Measurements from ENCODE around the gene CTNNAL1. TPM values are rescaled to one million over a fixed set of nuclear protein-coding genes. Genes with fewer than 3 reads are reported as not detected.

Gene CTNNAL1
- total and polyA plus RNA-seq, 2 donors (not counting 1 experiment from before 2014, with no cell fraction given): 0.04 to 1.5 TPM

- intact Hi-C loops (cut with micrococcal nuclease): no loop called here
- POLR2A ChIA-PET: no interaction called here
- Histone ChIP-seq H3K9me3 (ENCODE audit: control extremely low read depth in 1 of 3, control insufficient read depth in 2 of 3, insufficient read depth in 1 of 3, low read length in 2 of 3) (no peaks in the 10 kb centered on the region), H3K79me2 (ENCODE audit: control insufficient read depth, insufficient read depth, low read length) (peaks cover 9% of the 10 kb centered on the region), H3K27ac (ENCODE audit: low read length in 2 of 2) (no peak overlapping the region), H3K4me1 (ENCODE audit: control insufficient read depth in 2 of 2, insufficient read depth in 2 of 2, low read length in 2 of 2) (peaks cover 8 to 9% of the 10 kb centered on the region in 2 donors), H3K27me3 (replicated peaks in 1 of 4; ENCODE audit: control extremely low read depth in 1 of 4, control insufficient read depth in 3 of 4, insufficient read depth in 4 of 4, low read length in 3 of 4) (no peaks in the 10 kb centered on the region), H3K9ac (ENCODE audit: low read length) (no peak overlapping the region), H3K4me2 (replicated peaks; ENCODE audit: low read depth, low read length, poor library complexity, severe bottlenecking) (no peak overlapping the region), H3K36me3 (replicated peaks in 1 of 2; ENCODE audit: control extremely low read depth in 1 of 2, control insufficient read depth in 1 of 2, extremely low read depth in 1 of 2, insufficient read depth in 2 of 2, low read length in 1 of 2) (peaks cover 0 to 58% of the 10 kb centered on the region in 2 experiments), H3K4me3 (ENCODE audit: control extremely low read depth in 1 of 5, extremely low read depth in 1 of 5, insufficient read depth in 1 of 5, low read depth in 2 of 5, low read length in 4 of 5) (no peak overlapping the region), H2AFZ (ENCODE audit: insufficient read depth, low read depth, low read length, poor library complexity, severe bottlenecking) (no peak overlapping the region), H4K20me1 (ENCODE audit: control insufficient read depth, insufficient read depth, low read length, poor library complexity, severe bottlenecking) (no peaks in the 10 kb centered on the region)
- H3K4me3 Mint-ChIP-seq: no peak overlapping the region
- no peaks in the 10 kb centered on the region for H3K9me3 Mint-ChIP-seq (ENCODE audit: insufficient read depth)
- WGBS (ENCODE audit: insufficient coverage): 100% methylated on average over 1 of the region's 2 CpGs
- peaks cover 9% of the 10 kb centered on the region for H3K4me1 Mint-ChIP-seq
- no peak for ATAC-seq (ENCODE audit: low read depth)
- TF ChIP-seq EZH2 (IDR thresholded peaks at IDR 0.05; ENCODE audit: borderline replicate concordance, insufficient read depth, low read depth, low read length, poor library complexity, severe bottlenecking): no peak
- no peak for TF ChIP-seq CTCF (IDR thresholded peaks at IDR 0.05)
- no peaks in the 10 kb centered on the region for H3K27me3 Mint-ChIP-seq
- no peak for DNase-seq
- CTCF ChIA-PET: no interaction called here
- H3K27ac Mint-ChIP-seq: no peak overlapping the region
Observed at GRCh38 chr9:108928386-108928785, 84.9 kb downstream of the CTNNAL1 start.

DNA sequence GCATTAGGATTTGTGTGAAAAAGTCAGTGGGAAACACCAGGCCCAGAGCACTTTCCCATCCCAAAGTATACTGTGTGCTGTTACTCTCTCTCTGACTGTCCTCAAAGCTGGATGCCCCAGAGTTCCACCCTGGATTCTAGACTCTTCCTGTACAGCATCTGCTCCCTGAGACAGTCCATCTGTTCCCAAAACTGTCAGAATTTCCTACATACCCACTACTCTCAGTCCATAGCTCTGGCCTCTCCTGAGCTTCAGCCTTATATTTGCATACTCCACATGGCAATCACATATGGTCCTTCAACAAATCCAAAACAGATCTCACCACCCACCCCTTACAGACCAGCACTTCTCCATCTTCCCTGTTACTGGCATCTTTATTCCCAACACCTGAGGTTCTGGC is 88.8 kb downstream of the CTNNAL1 start:
- no peak overlapping the region for H3K27ac ChIP-seq (ENCODE audit: low read length in 2 of 2)
- H4K20me1 ChIP-seq (ENCODE audit: control insufficient read depth, insufficient read depth, low read length, poor library complexity, severe bottlenecking): no peaks in the 10 kb centered on the region
- H3K27me3 ChIP-seq (replicated peaks in 1 of 4; ENCODE audit: control extremely low read depth in 1 of 4, control insufficient read depth in 3 of 4, insufficient read depth in 4 of 4, low read length in 3 of 4): no peaks in the 10 kb centered on the region
- no peak for TF ChIP-seq CTCF (IDR thresholded peaks at IDR 0.05)
- TF ChIP-seq EZH2 (IDR thresholded peaks at IDR 0.05; ENCODE audit: borderline replicate concordance, insufficient read depth, low read depth, low read length, poor library complexity, severe bottlenecking): no peak
- Mint-ChIP-seq H3K9me3 (ENCODE audit: insufficient read depth) (no peaks in the 10 kb centered on the region), H3K27ac (no peak overlapping the region), H3K4me3 (no peak overlapping the region), H3K27me3 (no peaks in the 10 kb centered on the region), H3K4me1 (no peaks in the 10 kb centered on the region)
- DNase-seq (no peak), ATAC-seq (ENCODE audit: low read depth) (no peak)
- no peak overlapping the region for H3K4me2 ChIP-seq (replicated peaks; ENCODE audit: low read depth, low read length, poor library complexity, severe bottlenecking)
- no peak overlapping the region for H3K9ac ChIP-seq (ENCODE audit: low read length)
- intact Hi-C loops (cut with micrococcal nuclease): no loop called here
- no peaks in the 10 kb centered on the region for H3K79me2 ChIP-seq (ENCODE audit: control insufficient read depth, insufficient read depth, low read length)
- peaks cover 0 to 86% of the 10 kb centered on the region in 2 experiments for H3K36me3 ChIP-seq (replicated peaks in 1 of 2; ENCODE audit: control extremely low read depth in 1 of 2, control insufficient read depth in 1 of 2, extremely low read depth in 1 of 2, insufficient read depth in 2 of 2, low read length in 1 of 2)
- H3K4me3 ChIP-seq (ENCODE audit: control extremely low read depth in 1 of 5, extremely low read depth in 1 of 5, insufficient read depth in 1 of 5, low read depth in 2 of 5, low read length in 4 of 5): no peak overlapping the region
- ChIA-PET POLR2A (no interaction called here), CTCF (no interaction called here)
- no peaks in the 10 kb centered on the region for H3K9me3 ChIP-seq (ENCODE audit: control extremely low read depth in 1 of 3, control insufficient read depth in 2 of 3, insufficient read depth in 1 of 3, low read length in 2 of 3)
- no peaks in the 10 kb centered on the region for H3K4me1 ChIP-seq (ENCODE audit: control insufficient read depth in 2 of 2, insufficient read depth in 2 of 2, low read length in 2 of 2)
- no peak overlapping the region for H2AFZ ChIP-seq (ENCODE audit: insufficient read depth, low read depth, low read length, poor library complexity, severe bottlenecking)
